GM21619 (cell line): Measurements from ENCODE around the gene TOX3.

Source experiments
- ATAC-seq: cut with Tn5 transposase; IDR thresholded peaks from one replicate; pipeline ENCODE4 v1.9.1; 2021; ENCODE audit not compliant: unreplicated experiment

Gene TOX3

DNA sequence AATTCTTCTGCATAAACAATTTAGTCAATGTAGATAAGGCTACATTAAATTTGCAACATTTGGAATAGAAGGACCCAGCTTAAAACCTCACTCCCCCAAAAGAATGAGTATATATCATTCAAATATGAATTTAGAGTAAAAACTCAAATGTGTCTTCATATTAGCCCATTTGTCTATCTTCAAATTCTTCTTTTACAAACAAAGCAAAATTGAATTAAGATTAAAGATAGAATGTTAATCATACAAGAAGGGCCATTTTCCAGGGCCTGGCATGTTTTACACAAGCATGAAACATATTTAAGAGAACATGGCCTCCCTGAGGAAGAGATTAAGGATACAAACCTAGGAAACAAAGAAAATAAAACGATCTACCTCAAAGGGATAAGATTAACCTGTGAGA lies 8.4 kb downstream of the TOX3 start:
- ATAC-seq: no peak

- ATAC-seq: no peak
Measured at GRCh38 chr16:52537516-52537915, 9.4 kb downstream of the TOX3 start.

GRCh38 chr16:52535076-52535475 lies 11.9 kb downstream of the TOX3 start:
- ATAC-seq: no peak

DNA sequence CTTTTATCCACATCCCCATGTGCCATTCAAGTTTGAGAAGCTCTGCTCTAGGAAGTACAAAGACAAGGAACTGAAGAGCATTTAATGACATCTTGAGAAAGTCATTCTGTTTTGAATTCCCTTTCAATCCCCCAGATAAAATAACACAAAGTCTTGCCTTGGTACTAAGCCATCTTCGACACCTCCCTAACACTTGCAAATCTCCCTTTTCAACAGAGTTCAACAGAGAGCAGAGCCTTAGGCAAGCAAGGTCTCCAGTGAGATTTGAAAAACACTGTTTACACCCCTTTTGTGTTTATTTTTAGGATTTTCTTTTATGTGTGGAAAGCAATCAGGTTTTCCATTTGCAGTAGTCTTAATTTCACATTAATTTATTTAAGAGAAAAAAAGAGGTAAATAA lies 13.6 kb downstream of the TOX3 start:
- ATAC-seq: no peak

DNA sequence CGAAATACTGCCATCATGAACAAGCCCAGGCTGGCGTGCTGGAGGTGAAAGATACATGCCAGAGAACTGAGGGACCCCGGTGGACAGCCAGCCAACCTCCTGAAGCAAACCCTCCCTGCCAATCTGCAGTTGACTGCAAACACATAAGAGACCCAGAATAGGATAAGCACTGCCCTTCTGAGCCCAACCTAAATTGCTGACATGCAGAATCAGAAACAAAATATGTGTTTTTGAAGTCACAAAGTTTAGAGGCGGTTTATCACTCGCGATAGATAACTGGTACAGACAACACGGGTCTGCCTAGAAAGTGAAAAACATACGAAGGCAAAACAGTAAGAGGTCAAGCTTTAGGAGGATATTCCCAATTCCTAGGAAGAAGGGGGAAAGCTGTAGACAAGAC lies 14.6 kb downstream of the TOX3 start:
- no peak for ATAC-seq

- no peak for ATAC-seq
Measured at GRCh38 chr16:52529226-52529625, 17.7 kb downstream of the TOX3 start.

DNA sequence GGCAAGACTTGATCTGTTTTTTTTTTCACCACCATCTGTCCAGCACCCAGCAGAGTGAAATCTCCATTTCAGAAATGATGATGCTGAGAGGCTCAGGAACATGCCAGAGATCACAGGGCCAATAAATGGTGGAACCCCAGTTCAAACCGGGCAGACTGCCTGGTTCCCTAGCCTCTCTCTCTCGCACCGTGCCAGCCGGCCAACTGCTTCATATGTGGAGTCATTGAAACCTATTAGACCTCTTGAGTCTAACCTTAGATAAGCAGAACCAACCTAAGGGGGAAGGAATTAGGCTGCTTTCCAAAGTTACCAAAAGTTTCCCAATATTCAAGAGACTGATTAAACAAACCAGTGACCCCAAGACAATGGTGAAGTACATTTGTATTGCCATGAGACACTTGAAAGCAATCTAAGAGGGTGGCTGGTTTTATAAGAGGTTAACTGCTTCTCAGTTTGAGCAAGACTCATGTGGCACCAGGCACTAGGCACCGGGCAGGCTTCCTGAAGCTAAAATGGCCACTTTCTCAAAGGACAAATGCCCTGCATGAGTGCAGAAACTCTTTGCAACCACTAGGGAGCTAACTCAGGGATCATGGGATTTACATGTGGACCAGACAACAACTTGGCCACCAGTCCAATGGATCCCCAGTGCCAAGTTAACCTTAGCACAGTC lies 18.4 kb downstream of the TOX3 start:
- ATAC-seq: no peak

DNA sequence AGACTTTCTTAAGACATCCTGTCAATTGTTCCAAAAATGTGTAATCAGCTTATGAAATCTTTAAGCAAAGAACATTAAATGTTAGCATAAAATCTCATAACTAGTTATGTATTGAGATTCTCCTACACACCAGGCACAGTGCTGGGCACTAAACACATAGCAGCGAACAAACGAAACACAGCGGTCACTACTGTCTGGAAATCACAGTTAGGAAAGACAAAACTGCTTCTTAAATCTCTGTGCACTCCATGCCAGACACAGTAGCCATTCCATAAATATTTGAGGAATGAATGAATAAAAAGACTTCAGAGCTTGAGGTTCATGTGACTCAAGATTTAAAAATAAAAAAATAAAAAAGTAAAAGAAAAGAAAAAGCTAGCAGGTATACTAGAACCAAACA lies 20.1 kb downstream of the TOX3 start:
- ATAC-seq: no peak

GRCh38 chr16:52526116-52526828 lies 20.7 kb downstream of the TOX3 start:
- ATAC-seq: no peak

DNA sequence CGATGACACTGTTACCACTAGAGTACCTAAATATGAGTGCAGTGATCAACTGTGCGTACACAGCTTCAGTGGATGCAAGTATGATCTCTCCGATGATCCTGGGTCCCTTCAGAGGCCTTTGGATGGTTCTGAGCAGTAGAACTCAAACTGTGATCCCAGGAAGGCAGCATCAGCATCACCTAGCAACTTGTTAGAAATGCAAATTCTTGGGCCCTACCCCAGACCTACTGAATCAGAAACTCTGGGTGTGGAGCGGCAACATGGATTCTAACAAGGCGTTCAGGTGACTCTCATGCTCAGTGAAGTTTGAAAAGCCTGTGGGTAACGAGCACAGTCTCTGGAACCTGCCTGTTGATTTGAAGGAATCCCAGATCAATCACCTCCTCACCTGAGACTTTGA lies 25.4 kb downstream of the TOX3 start:
- ATAC-seq: no peak

GRCh38 chr16:52518884-52519283 lies 28.1 kb downstream of the TOX3 start:
- no peak for ATAC-seq

GRCh38 chr16:52515068-52515671 lies 31.8 kb downstream of the TOX3 start:
- no peak for ATAC-seq

DNA sequence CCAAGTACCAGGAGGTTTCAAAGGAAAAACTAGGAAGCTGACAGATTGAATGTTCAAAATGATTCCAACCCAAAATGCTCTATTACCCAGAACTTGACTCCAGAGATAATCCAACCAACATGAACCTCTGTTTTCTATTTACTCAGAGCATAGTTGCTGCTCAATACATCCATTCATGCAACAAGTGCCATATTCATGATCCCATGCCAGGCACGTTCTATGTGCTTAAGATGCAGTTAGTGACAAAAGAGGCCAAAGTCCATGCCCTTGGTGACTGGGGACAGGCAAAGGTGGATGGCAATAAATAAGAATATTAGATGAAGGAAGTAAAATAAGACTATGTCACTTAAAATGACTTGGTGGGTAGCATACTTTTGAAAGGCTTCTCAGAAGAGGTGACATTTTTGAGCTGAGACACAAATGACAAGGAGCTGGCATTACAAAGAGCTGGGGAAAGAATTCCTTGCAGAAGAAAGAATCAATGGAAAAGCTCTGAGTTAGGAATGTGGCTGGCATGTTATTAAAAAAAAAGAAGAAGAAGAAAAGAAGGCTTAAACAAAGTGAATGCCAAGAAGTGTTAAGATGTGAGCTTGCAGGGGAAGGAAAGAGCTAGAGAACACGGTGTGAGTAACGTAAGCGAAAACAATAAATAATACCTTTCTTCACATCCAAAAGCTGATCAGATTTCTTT lies 34.5 kb downstream of the TOX3 start:
- ATAC-seq: no peak

GRCh38 chr16:52501746-52502145 lies 45.2 kb downstream of the TOX3 start:
- ATAC-seq: no peak

GRCh38 chr16:52500963-52501362 lies 46.0 kb downstream of the TOX3 start:
- no peak for ATAC-seq

DNA sequence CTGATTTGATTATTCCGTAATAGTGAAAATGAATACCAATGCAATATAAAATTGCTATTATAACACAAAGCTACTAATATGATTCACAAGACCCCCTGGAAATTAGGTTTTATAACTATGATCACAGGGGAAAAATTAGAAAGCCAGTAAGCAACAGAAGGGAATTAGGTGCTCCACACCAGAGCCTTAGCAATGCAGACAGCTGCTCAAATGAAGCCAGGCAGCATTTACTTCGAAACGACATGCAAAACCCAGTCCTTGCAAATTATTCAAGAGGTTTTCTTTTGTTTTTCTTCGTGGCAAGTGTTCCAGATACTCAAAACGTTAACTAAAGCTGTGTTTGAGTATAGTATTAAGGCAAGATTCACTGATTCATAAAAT lies 47.9 kb downstream of the TOX3 start:
- ATAC-seq: no peak

GRCh38 chr16:52498328-52499059 lies 48.4 kb downstream of the TOX3 start:
- no peak for ATAC-seq

DNA sequence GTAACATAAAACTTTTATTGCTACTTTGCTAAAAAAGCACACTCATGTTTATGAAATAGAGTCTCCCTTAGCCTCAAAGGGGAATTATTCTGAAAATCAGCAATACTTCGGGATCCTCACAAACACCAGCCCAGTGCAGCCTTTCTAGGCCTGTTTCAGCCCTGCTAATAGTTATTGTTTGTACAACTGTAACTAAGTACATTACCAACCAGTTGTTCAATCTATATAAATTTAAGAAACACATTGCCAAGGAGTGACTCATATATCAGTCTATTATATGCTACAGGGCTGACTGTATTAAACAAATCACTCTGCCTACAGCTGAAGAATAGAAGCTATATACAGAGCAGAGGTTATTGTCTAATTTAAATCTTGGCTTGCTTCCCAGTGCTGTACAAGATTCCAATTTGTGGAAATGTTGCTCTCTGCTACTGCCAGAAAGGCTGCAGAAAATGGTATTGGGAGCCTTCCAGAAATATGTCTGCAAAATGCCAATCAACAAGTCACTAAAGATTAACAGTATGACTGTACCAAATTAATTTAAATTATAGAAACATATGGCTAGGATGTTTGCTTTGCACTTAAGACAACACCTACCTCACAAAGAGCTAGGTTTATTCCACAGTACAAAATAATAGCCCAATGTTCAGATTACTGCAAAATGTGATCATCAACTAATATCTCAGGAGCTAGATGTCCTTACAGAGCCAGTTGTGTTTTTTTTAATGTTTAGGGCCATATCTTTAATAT lies 49.7 kb downstream of the TOX3 start:
- no peak for ATAC-seq

- ATAC-seq: no peak
Measured at GRCh38 chr16:52496051-52496876, 50.7 kb downstream of the TOX3 start.

DNA sequence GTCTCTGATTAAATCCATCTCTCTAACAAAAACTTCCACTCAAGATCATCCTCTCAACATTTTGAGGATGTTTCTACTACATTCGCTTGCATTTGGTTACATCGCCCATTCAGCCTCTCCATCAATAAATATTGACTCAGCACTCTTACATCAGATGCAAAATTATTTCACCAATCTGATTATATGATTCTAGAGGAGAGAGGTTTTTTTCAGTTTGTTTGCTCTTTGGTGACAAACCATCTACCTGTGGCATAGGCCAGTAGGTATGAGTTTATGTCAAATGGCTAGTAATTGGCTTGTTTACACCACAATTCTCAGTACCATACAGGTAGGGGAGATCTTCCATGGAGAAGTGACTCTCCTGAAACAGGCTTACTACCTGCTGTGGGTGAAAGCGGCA lies 52.3 kb downstream of the TOX3 start:
- no peak for ATAC-seq
